NOMO-1 treated with DMSO at 0.1 percent for 48 hours (cell line): ENCODE results near the gene LILRB5.
"Not testable (repeated sequence)": the region's sequence is repeated elsewhere in the genome, so short reads cannot be mapped to it uniquely, and the experiment has no call there.

ENCODE experiments used
- DNase-seq: peaks from one replicate; lab custom pipeline; 2025; ENCODE audit not compliant: unreplicated experiment; lab: John Stamatoyannopoulos, UW

LILRB5 gene

DNA sequence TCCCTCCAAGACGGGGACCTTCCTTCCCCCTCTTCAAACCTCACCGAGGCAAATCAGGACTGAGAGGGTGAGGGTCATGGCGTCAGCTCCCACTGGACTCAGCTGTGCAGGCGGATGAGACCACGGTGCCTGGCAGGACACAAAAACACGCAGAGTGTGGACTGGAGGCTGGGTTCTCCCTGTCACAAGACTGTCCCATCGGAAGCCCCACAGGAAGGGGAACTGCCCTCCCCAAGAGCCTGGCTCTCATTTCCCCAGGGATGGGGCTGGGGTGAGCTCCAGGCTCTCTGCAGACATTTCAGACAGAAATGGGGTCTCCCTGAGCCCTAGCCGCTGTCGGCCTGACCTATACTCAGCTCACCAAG, at the start of gene LILRB5:
TSS of gene LILRB5 (minus strand) at position 158 of the 365 bp plus-strand sequence. CDS start at position 78, 80 bp downstream.
- no peak for DNase-seq

DNA sequence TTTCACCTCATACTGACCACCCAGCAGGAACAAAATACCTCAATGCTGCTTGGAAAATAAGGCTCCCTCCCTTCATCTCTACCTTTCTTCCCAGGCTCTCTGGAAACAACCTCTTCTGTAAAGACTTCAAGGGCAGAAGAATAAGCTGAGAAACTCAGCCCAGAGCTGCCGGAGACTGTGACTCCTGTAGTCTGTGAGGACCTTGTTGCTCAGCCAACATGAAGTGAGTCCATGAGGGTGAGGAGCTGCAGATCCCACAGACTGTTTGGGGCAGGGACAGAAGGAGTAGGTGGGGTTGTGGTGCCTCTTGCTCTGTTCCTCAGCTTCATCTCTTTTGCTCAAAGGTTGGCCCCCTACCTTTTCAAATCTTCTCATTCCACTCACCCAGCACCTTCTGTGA, 48.1 kb upstream of the LILRB5 start:
- no peak for DNase-seq

DNA sequence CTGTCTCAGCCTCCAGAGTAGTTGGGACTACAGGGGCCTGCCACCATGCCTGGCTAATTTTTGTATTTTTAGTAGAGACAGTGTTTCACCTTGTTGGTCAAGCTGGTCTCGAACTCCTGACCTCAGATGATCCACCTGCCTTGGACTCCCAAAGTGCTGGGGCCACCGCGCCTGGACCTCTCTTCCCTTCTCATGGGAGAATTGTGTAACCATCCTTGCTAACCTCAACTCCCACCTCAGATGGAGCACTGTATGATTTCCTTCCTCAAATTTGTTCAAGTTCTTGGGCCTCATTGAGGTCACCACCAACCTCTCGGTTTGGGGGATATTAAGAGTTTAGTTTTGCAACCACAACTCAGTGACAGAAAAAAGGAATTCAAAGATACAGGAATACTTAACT, 45.2 kb upstream of the LILRB5 start:
- peak; percentile 96 for DNase-seq

DNA sequence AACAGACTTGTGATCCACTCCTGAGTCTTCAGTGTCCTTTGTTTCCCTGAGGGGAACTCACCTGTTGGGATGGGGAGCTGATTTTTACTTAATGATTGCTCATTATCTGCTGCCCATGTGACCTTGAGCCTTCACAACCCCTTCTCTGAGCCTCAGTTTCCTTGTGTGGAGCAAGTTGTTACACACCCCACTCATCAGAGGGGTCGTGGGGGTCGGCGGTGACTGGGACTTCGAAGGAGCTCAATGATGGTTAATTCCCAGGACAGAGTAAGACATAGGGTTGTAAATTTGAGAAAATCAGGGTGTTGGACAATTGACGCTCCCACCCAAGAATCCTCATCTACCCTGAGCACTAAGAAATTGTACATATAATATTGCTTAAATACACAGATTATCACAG, 42.4 kb upstream of the LILRB5 start:
- DNase-seq: no peak

DNA sequence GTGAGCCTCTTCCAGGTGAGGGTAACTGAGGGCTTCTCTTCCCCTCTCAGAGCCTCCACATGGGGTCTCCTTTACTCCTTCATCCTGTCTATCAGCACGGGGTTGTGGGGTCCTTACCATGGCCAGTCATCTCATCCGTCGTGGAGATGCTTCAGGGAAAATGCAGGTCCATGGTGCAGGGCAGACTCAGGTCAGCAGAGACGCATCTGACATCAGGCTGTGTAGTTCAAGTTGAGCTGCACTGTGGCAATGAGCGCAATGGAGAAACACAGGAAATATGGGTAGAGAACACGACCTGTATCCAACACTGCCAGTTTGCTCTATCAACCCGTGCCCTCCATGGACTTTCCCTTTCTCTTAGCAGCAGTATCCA, 42.0 kb upstream of the LILRB5 start:
- DNase-seq: no peak

DNA sequence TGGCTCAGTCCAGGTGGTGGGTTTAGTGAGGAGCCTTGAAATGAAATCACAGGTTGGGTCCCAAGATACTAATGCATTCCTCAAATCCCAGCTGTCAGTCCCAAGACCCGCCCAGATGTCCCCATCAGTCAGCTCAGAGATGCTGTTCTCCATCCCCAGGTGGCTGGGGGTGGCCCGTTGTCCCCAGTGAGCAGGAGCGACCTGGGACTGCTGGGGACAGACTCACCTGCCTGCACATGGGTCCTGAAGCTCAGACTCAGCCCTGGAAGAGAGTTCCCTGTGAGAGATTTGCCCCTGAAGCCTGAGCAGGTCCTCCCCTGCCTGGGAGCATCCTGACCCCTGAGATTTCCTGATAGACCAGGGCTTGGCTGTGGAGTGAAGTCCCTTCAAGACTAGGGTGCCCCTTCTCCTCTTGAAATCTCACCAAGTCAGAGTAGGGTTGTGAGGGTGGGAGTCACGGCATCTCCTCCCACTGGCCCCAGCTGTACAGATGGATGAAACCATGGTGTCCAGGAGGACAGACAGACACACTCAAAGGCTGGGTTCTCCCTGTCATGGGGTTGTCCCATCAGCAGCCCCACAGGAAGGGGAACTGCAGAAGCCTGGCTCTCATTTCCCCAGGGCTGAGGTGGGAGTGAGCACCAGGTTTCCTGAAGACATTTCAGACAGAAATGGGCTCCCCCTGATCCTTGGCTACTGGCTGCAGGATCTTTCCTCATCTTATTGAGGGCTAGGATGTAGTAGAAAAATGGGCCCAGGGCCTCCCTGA, 41.5 kb upstream of the LILRB5 start:
- DNase-seq: no peak

DNA sequence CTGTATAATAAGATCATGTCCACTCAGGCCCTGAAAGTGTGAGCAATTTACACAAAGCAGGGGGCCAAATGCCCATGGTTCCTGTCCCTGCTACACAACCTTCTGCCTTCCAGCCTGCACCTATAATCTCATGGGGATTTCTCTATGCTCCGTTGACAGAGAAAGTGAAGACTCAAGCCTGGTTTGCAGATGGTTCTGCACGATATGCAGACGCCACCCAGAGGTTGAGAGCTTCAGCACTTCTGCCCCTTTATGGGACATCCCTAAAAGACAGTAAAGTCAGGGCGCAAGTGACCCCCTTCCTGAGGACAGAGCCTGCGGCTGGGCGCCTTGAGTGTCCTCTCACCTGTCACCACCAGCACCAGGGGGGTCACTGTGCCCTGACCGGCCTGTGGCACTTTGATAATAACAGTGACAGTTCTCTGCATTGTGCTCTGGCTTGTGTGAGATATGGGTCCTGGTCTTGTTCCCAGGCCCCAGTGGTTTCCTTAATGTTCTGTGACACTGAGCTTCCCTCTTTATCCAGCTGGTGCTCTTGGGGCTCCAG, 40.8 kb upstream of the LILRB5 start:
- DNase-seq: peak; percentile 31

DNA sequence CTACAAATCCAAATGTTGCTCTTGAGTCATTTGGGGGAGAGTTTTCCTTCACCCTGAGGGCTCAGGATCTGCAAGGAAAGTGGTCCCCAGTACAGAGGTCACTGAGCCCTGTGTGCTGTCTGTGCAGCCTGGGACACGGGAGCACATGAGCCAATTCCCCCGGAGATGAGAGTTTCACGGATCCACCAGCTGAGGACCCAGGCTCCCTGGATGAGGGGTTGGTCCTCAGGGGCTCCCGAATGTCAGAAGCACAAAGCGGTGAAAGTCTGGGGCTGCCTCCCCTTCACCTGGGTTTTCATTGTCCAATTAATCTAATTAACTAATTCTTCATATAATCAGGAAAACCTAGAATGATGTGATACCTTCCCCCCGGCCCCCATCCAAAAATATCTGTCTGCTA, 37.5 kb upstream of the LILRB5 start:
- no peak for DNase-seq

DNA sequence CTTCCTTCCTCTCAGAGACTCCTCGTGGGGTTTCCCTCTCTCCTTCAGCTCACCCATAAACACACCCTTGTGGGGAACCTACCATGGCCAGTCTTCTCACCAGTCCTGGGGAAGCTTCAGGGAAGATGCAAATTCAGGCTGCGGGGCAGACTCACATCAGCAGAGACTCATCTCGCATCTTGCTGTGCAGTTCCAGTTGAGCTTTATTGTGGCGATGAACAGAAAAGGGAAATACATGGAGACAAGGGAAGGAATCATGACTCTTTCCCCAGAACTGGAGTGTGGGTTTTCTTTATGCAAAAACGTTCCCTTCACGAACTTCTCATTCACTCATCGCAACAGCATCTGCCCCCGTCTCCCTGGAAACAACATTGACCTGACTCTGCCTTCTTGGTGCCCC, 32.1 kb upstream of the LILRB5 start:
- DNase-seq: not testable (repeated sequence)

DNA sequence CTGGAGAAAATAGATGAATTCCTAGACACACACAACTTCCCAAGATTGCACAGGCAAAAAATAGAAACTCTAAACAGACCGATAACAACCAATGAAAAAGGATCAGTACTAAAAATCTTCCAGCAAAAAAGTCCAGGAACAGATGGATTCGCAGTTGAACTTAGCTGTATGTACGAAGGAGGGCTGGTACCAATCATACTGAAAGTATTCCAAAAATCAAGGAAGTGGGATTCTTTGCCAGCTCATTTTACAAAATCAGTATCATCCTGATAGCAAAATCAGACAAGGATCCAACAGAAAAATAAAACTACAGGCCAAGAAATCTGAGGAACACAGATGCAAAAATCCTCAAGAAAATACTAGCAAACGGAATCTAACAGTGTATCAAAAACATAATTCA, 30.4 kb upstream of the LILRB5 start:
- no peak for DNase-seq

DNA sequence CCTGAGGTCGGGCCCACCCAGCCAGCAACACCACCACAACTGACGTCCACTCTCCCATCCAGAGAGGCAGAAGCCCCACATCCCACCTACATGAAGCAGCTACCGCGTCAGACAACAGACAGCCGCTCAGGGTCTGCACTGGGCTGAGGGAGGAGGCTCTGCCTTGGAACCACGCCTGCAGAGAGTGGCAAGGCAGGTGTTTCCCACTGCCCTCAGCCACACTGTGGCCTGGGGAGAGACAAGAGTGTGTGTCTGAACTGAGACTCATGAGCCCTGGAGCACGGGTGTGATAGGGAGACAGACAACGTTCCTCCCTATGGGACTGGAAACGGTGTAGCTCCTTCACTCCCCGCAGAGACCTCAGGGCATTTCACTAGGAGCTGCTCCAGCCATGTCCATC, 29.2 kb upstream of the LILRB5 start:
- not testable (repeated sequence) for DNase-seq

DNA sequence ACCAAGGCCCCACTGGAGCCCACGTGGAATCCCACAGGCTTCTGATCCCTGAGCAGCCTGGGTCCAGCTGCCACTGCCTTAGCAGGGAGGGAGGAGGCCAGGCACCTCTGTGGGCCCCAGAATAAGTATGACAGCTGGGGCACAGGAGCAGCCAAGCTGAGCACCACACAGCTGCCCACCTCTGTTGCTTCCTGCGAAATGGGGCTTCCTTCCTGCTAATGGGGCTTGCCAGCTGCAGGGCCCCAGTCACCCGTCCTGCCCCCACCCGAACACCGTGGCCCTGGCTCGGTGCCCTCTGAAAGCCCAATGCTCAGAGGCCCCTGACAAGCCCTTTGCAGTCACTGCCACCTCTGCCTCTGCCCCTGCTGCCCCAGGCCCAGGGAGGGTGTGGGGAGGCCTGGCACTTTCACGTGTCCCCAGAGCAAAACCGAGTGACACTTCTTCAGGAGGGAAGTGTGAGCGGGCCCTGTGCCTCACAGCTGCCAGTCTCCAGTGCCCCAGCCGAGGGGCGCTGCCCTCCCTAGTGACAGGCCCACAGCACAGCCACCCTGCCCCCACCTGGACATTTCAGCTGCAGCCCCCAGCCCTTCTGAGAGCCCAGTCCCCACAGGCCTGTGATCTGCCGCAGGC, 28.5 kb upstream of the LILRB5 start:
- DNase-seq: not testable (repeated sequence)

DNA sequence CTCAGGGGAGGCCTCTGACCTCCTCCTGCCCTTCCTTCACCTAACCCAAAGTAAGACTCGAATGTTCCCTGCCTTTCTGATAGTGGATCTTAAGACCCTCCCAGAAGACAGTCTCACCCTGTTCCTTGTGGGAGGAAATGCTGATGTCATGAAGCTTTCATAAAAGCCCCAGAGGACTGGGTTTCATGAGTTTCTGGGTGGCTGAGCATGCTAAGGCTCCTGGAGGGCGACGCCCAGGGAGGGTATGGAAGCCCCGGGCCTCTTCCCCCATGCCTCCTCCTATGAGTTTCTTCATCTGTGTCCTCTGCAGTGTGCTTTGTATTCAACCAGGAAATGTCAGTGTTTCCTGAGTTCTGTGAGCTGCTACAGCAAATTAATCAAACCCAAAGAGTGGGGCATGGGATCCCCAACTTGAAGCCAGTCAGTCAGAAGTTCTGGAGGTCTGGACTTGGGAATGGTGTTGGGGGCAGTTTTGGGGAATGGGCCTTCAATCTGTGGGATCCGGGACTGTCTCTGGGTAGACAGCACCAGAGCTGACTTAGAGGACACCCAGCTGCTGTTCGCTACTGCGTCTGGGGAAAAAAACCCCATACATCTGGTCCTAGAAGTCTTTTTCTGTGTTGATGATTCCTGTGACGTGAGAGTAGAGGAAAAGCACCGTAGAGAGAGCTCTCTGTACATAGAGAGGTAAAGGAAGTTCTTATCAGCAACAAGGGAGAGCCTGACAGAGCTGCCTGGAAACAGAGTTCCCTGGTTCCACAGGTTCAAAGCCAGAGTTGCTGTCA, 25.8 kb upstream of the LILRB5 start:
- DNase-seq: no peak

DNA sequence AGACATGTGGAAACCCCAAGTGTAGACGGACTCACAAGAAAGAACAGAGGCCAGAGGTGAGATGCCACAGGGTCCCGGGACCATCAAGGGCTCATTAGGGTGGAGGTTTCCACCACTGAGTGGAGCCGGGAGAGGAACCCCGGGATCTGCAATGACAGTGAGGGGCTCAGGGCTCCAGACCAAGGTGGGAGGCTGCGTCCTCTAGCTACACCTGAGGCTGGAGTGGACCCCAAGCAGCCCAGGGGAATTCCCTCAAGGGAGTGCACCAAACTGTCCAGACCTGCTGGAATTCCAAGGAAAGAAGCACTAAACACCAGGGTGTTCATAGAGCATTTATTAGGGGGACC, 24.6 kb upstream of the LILRB5 start:
- not testable (repeated sequence) for DNase-seq

DNA sequence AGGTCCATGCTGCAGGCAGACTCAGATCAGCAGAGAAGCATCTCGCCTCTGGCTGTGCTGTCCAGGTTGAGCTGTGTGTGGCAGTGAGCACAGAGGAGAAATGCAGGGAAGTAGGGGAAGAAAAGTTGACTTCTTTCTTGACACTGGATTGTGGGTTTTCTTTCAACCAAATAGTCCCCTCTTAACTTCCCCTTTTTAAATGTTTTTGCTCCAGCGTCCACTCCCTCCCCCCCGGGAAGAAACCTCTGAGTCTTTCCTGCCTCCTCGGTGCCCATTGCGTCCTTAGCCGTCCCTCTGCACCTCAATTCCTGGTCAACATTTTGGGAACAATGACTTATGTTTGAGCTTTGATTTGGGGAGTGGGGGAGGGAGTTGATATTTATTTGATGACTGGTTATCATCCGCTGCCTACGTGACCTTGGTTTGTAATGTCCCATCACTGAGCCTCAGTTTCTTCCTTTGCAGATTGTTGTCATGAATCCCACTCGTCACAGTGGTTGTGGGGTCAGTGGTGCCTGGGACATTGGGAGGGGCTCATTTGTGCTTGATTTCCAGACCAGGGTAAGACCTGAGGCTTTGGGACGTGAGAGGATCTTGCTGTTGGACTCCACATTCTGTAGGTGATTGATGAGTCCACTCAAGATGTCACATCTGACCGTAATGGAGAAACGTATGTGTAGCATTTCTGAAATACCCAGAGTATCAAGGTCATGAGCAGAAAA, 24.1 kb upstream of the LILRB5 start, which contains the start of gene LILRB2:
TSS of gene LILRB2 (minus strand) at position 104 of the 722 bp plus-strand sequence. CDS start 614 bp downstream, outside the sequence.
- peak; percentile 72 for DNase-seq

DNA sequence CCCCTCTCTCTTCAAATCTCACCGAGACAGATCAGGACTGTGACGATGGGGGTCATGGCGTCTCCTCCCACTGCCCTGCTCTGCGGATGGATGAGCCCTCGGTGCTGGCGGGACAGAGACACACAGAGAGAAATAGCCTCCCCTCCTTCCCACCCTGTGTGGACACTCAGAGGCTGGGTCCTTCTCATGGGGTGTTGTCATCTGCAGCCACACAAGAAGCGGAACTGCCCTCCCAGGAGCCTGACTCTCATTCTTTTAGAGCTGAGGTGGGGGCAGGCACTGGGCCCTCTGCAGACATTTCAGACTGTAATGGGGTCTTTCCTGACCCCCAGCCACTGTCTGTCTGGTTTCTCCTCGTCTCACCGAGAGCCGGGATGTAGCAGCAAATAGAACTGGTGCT, 23.4 kb upstream of the LILRB5 start:
- DNase-seq: peak; percentile 64

DNA sequence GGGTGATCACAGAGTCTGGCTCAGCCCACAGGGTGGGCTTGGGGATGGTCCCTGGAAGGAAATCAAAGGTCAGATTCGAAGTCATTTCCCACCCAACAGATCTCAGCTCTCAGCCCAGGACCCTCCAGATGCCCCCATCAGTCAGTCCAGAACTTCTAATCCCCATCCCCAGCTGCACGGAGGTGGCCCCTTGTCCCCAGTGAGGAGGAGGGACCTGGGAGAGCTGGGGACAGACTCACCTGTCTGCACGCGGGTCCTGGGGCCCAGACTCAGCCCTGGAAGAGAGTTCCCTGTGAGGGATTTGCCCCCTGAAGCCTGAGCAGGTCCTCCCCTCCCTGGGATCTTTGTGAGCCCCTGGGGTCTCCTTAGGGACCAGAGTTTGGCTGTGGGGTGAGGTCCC, 23.0 kb upstream of the LILRB5 start:
- not testable (repeated sequence) for DNase-seq

DNA sequence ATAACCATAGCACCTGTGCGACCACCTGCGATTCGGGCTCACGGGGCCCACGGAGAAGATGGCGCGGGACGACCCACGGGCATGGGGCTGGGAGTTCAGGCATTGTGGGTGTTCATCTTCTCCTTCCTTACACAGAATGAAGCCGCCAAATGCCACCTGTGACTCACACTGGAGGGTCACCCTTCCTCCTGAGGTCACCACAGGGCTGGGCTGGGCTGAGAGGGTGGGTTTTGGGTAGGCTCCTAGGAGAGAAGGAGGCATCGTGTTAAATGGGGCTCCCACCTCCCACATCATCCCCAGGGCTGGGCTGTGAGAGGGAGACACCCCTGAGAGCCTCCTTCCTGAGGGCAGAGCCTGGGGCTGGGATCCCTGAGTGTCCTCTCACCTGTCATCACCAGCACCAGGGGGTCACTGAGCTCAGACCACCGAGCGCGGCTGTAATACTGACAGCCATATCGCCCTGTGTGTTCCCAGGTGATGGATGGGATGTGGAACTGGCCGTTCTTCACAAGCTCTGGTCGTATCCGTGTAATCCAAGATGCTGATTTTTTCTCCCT, 22.4 kb upstream of the LILRB5 start:
- no peak for DNase-seq

DNA sequence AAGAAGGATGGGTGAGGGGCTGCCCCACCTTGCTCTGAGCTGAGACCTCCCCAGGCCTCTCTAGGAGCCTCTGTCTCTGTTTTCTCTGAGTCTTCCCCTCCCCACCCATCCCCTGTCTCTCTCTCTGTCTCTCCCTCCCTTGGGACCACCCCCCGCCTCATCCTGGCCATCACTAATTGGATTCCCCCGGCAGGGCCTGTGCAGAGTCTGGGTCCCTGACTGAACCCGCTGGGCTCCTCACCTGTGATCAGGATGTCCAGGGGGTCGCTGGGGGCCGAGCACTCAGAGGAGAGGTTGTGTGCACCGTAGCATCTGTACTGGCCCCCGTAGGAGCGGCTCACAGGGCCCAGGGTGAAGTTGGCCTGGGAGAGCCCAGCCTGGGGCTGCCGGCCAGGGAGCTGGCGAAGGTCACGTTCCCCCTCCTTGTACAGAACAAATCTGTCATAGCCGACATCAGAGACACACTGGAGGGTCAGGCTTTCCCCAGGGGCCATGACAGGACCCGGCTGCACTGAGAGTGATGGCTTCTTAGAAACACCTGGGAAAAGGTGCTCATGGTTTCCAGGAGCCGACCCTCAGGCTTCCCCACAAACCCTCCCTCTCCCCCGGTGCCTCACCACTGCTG, 21.6 kb upstream of the LILRB5 start:
- not testable (repeated sequence) for DNase-seq

DNA sequence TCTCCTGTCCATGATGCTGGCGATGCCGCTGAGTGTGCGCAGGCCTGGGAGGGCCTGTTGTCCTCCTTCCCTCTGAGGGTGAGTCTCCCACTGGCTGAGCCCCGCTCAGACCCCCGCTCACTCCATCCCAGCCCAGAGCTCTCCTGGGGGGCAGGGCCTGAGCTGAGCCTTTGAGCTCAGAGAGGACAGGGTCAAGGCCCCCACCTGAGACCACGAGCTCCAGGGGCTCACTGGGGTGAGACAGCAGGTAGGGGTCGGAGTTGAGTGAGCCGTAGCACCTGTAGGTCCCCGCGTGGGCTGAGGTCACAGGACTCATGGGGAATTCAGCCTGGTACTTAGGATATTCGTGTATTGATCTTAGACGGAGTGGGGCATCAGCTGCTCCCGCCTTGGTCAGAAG, 21.0 kb upstream of the LILRB5 start:
- DNase-seq: not testable (repeated sequence)
